SK-N-SH (cell line): Measurements from ENCODE around the gene ARSH. TPM values are rescaled to one million over a fixed set of nuclear protein-coding genes. Genes with fewer than 3 reads are reported as not detected.
A peak's percentile ranks its signal among the peaks of the same experiment; 100 is the strongest.

Experiments
- CTCF ChIA-PET: fragments of 300-600, 350-600 bp; formaldehyde crosslinking; extraction: SDS; loops from one replicate; lab custom pipeline; 2021; lab: Yijun Ruan, JAX
- POLR2A ChIA-PET: fragments of 350-600 bp; sonication (Branson Sonifier 250); formaldehyde crosslinking; extraction: SDS; loops from one replicate; lab custom pipeline; 2020; ENCODE audit warnings: antibody characterized with exemption, inconsistent platforms; lab: Yijun Ruan, JAX
- DNase-seq: peaks from one replicate; pipeline ENCODE4 v3.0.0; 2012
- H2AFZ ChIP-seq: fragments of 200-600 bp; sonication (generic); 2 replicates; pipeline ENCODE4 v1.8.1; 2016; ENCODE audit warnings: antibody characterized with exemption, mild to moderate bottlenecking, low read depth
- H3F3A ChIP-seq: fragments of 200-600 bp; sonication (generic); replicated peaks from 2 replicates; pipeline ENCODE3; 2016; ENCODE audit warnings: antibody characterized with exemption, mild to moderate bottlenecking; ENCODE audit not compliant: insufficient read depth
- H3K27ac ChIP-seq, 2 experiments: fragments of 200-500 bp in 1 of 2; fragments of 200-600 bp in 1 of 2; sonication (Bioruptor generic) in 1 of 2; sonication (generic), shearing (Covaris generic) in 1 of 2; 2 replicates each; pipeline versions ENCODE4 v1.5.1 to v1.6.1; 2014 to 2016; ENCODE audit warnings: low read depth in 2 of 2, inconsistent platforms in 1 of 2, low read length in 1 of 2, mild to moderate bottlenecking in 1 of 2, mixed read lengths in 1 of 2
- H3K27me3 ChIP-seq: fragments of 200-600 bp; sonication (generic), shearing (Covaris generic); 2 replicates; pipeline ENCODE4 v1.6.1; 2016; ENCODE audit warnings: mixed run types; ENCODE audit not compliant: insufficient read depth
- H3K36me3 ChIP-seq, 2 experiments: fragments of 200-500 bp in 1 of 2; fragments of 200-600 bp in 1 of 2; sonication (Bioruptor generic) in 1 of 2; sonication (generic) in 1 of 2; replicated peaks in 1 of 2; 2 replicates each; pipeline versions ENCODE3 to v1.5.1; 2014 to 2016; ENCODE audit warnings: low read length in 1 of 2, mild to moderate bottlenecking in 1 of 2; ENCODE audit not compliant: insufficient read depth in 2 of 2, control insufficient read depth in 1 of 2
- H3K4me1 ChIP-seq, 2 experiments: fragments of 200-500 bp in 1 of 2; fragments of 200-600 bp in 1 of 2; sonication (Bioruptor generic) in 1 of 2; sonication (generic), shearing (Covaris generic) in 1 of 2; 2 replicates each; pipeline versions ENCODE4 v1.5.1 to v1.6.1; 2014 to 2016; ENCODE audit warnings: low read depth in 1 of 2, low read length in 1 of 2, mixed run types in 1 of 2; ENCODE audit not compliant: insufficient read depth in 2 of 2, control insufficient read depth in 1 of 2
- H3K4me2 ChIP-seq: fragments of 200-600 bp; sonication (generic), shearing (Covaris generic); 2 replicates; pipeline ENCODE4 v1.6.1; 2017; ENCODE audit warnings: mixed run types
- H3K4me3 ChIP-seq, 2 experiments: fragments of 200-500 bp in 1 of 2; fragments of 200-600 bp in 1 of 2; sonication (Bioruptor generic) in 1 of 2; sonication (generic), shearing (Covaris generic) in 1 of 2; 2 replicates each; pipeline versions ENCODE4 v1.5.1 to v1.8.1; 2014 to 2016; ENCODE audit warnings: low read depth in 2 of 2, inconsistent platforms in 1 of 2, low read length in 1 of 2, mild to moderate bottlenecking in 1 of 2, mixed read lengths in 1 of 2, moderate library complexity in 1 of 2
- H3K79me2 ChIP-seq: fragments of 200-600 bp; sonication (generic); 2 replicates; pipeline ENCODE4 v1.8.1; 2017; ENCODE audit warnings: mild to moderate bottlenecking; ENCODE audit not compliant: insufficient read depth
- H3K9ac ChIP-seq: fragments of 200-600 bp; sonication (generic); 2 replicates; pipeline ENCODE4 v1.6.1; 2017; ENCODE audit warnings: mixed run types
- H3K9me2 ChIP-seq: fragments of 200-600 bp; sonication (generic); 2 replicates; pipeline ENCODE4 v1.6.1; 2017; ENCODE audit warnings: mixed run types
- H3K9me3 ChIP-seq: fragments of 200-600 bp; sonication (generic); 2 replicates; pipeline ENCODE4 v1.6.1; 2017; ENCODE audit warnings: mixed run types, mild to moderate bottlenecking, moderate library complexity
- H4K20me1 ChIP-seq: fragments of 200-600 bp; sonication (generic); 2 replicates; pipeline ENCODE4 v1.6.1; 2017; ENCODE audit warnings: mild to moderate bottlenecking, mixed run types; ENCODE audit not compliant: insufficient read depth
- CHD2 ChIP-seq: fragments of 150-350 bp; IDR thresholded peaks from 2 replicates; pipeline ENCODE4 v1.6.1; 2018; ENCODE audit warnings: low read length; ENCODE audit not compliant: partially characterized antibody
- ELF1 ChIP-seq: IDR thresholded peaks from 2 replicates; pipeline ENCODE4 v1.4.0; 2012
- FOSL2 ChIP-seq: IDR thresholded peaks from 2 replicates; pipeline ENCODE4 v1.4.0; 2012; ENCODE audit warnings: low read depth, mild to moderate bottlenecking, moderate library complexity, borderline replicate concordance
- GATA2 ChIP-seq: sonication (generic); formaldehyde crosslinking; IDR thresholded peaks from 2 replicates; pipeline ENCODE4 v1.5.0; 2020; ENCODE audit warnings: mild to moderate bottlenecking, missing genetic modification reagents
- JUND ChIP-seq: IDR thresholded peaks from 2 replicates; pipeline ENCODE4 v1.4.0; 2012
- MEF2A ChIP-seq: IDR thresholded peaks from 2 replicates; pipeline ENCODE4 v1.4.0; 2012; ENCODE audit warnings: low read depth, borderline replicate concordance
- NRF1 ChIP-seq: IDR thresholded peaks from 2 replicates; pipeline ENCODE4 v1.6.1; 2012; ENCODE audit warnings: low read depth, mild to moderate bottlenecking, low read length
- RCOR1 ChIP-seq: fragments of 150-350 bp; IDR thresholded peaks from 2 replicates; pipeline ENCODE4 v1.6.1; 2017; ENCODE audit warnings: antibody characterized with exemption, low read length
- TEAD4 ChIP-seq: IDR thresholded peaks from 2 replicates; pipeline ENCODE4 v1.4.0; 2012; ENCODE audit warnings: mild to moderate bottlenecking, borderline replicate concordance; ENCODE audit not compliant: insufficient read depth
- USF2 ChIP-seq: fragments of 150-350 bp; IDR thresholded peaks from 2 replicates; pipeline ENCODE4 v1.6.1; 2017; ENCODE audit warnings: antibody characterized with exemption, low read length, low read depth, borderline replicate concordance
- YY1 ChIP-seq: IDR thresholded peaks from 2 replicates; pipeline ENCODE4 v1.4.0; 2012; ENCODE audit warnings: low read depth, mild to moderate bottlenecking
- WGBS: methylation state at CpG from one replicate; pipeline ENCODE4 v1.1.6; 2017; ENCODE audit warnings: low lambda C conversion rate; 5-methylcytosine and 5-hydroxymethylcytosine counted together
- polyA plus RNA-seq, 3 experiments: library from polyadenylated mRNA; depleted of rRNA; stranded (reverse); fragments of >200 nt; gene quantifications; 2 replicates each; pipeline ENCODE4 v1.2.3, GENCODE V29; 2012
- TF ChIP-seq, protein P1 (sequence below): IDR thresholded peaks from 2 replicates; pipeline ENCODE4 v1.4.0; 2012; ENCODE audit warnings: low read depth
- TF ChIP-seq, protein P2 (sequence below): IDR thresholded peaks from 2 replicates; pipeline ENCODE4 v1.4.0; 2012; ENCODE audit warnings: low read depth, borderline replicate concordance
- TF ChIP-seq, protein P3 (sequence below): fragments of 150-350 bp; IDR thresholded peaks from 2 replicates; pipeline ENCODE4 v1.6.1; 2016; ENCODE audit warnings: mild to moderate bottlenecking, low read depth, low read length

ARSH gene
- polyA plus RNA-seq, 1 of the 3 experiments (the other 2 are of a cell fraction): not detected

DNA sequence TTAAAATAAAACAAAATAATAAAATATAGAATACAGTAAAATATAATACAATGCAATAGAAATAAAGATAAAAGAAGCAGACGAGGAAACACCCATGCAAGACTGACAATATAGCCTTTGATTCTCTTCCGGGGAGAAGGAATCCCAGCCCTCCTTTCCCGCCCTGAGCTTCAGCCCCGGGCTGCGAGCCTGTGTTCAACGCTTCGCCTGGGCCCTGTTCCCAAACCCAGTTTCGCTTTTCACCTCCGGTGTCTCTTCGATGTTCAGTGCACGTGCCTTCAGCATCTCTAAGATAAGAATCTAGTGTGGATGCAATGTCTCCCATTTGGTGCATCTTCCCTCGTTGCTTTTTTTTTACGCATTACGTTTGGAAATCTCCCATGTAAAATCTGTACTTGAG lies 38.8 kb upstream of the ARSH start:
- no peaks in the 10 kb centered on the region for H3K36me3 ChIP-seq
- no peaks in the 10 kb centered on the region for H3K9me3 ChIP-seq
- H3F3A ChIP-seq: peaks cover 3% of the 10 kb centered on the region
- no peak for DNase-seq
- 0 out of 4 replicates have a peak, but pooled peaks cover 0 to 3% of the 10 kb centered on the region in 2 experiments for H3K4me1 ChIP-seq
- H3K79me2 ChIP-seq: no peaks in the 10 kb centered on the region
- POLR2A ChIA-PET: no interaction called here
- peak overlapping the region; percentile 74 for H3K4me2 ChIP-seq
- TF ChIP-seq, protein P1, sequence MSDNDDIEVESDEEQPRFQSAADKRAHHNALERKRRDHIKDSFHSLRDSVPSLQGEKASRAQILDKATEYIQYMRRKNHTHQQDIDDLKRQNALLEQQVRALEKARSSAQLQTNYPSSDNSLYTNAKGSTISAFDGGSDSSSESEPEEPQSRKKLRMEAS: peak; percentile 10; the same call in 1 of the 2 replicates
- no peak for TF ChIP-seq CHD2
- WGBS: 59% methylated on average over 14 of the region's 14 CpGs
- H3K9ac ChIP-seq: no peak overlapping the region
- CTCF ChIA-PET: no interaction called here
- peak overlapping the region in 1 of 2 experiments; percentile 50; a peak in 2 of 4 replicates for H3K4me3 ChIP-seq
- H2AFZ ChIP-seq: peak overlapping the region; percentile 30
- H3K9me2 ChIP-seq: no peaks in the 10 kb centered on the region
- no peaks in the 10 kb centered on the region for H3K27me3 ChIP-seq
- H4K20me1 ChIP-seq: no peaks in the 10 kb centered on the region
- H3K27ac ChIP-seq: no peak overlapping the region

GRCh38 chrX:2967998-2968909 lies 38.1 kb upstream of the ARSH start:
- CTCF ChIA-PET: no interaction called here
- POLR2A ChIA-PET: no interaction called here
- H2AFZ ChIP-seq: peak overlapping the region; percentile 30
- H3K4me2 ChIP-seq: peak overlapping the region; percentile 74
- peak overlapping the region; percentile 7 to 50; a peak in 3 of 4 replicates for H3K4me3 ChIP-seq
- no peaks in the 10 kb centered on the region for H3K36me3 ChIP-seq
- no peak for TF ChIP-seq USF2
- no peak for TF ChIP-seq TEAD4
- peak; percentile 24; the same call in 1 of the 2 replicates for TF ChIP-seq NRF1
- DNase-seq: no peak
- H3K79me2 ChIP-seq: no peaks in the 10 kb centered on the region
- H3K9me3 ChIP-seq: no peaks in the 10 kb centered on the region
- 0 out of 4 replicates have a peak, but pooled peaks cover 0 to 3% of the 10 kb centered on the region in 2 experiments for H3K4me1 ChIP-seq
- no peak overlapping the region for H3K27ac ChIP-seq
- no peaks in the 10 kb centered on the region for H4K20me1 ChIP-seq
- H3K9ac ChIP-seq: no peak overlapping the region
- 37% methylated on average over 26 of the region's 27 CpGs for WGBS
- H3K27me3 ChIP-seq: no peaks in the 10 kb centered on the region
- H3F3A ChIP-seq: peaks cover 3% of the 10 kb centered on the region
- H3K9me2 ChIP-seq: no peaks in the 10 kb centered on the region

GRCh38 chrX:2969021-2969420 lies 37.3 kb upstream of the ARSH start:
- Histone ChIP-seq H2AFZ (no peak overlapping the region), H3K9me3 (no peaks in the 10 kb centered on the region), H4K20me1 (no peaks in the 10 kb centered on the region), H3K27ac (no peak overlapping the region), H3K36me3 (no peaks in the 10 kb centered on the region), H3F3A (peaks cover under 1% of the 10 kb centered on the region), H3K27me3 (no peaks in the 10 kb centered on the region), H3K4me2 (no peak overlapping the region), H3K9me2 (no peaks in the 10 kb centered on the region), H3K4me3 (no peak overlapping the region), H3K9ac (no peak overlapping the region), H3K79me2 (no peaks in the 10 kb centered on the region), H3K4me1 (0 out of 4 replicates have a peak, but pooled peaks cover 0 to 3% of the 10 kb centered on the region in 2 experiments)
- DNase-seq: no peak
- CTCF ChIA-PET: no interaction called here
- WGBS: 46% methylated on average over 6 of the region's 6 CpGs
- POLR2A ChIA-PET: no interaction called here
- TF ChIP-seq YY1 (no peak), FOSL2 (no peak), ELF1 (no peak), GATA2 (CRISPR knock-in tag) (no peak), JUND (no peak), RCOR1 (no peak), MEF2A (no peak)
- TF ChIP-seq, protein P2, sequence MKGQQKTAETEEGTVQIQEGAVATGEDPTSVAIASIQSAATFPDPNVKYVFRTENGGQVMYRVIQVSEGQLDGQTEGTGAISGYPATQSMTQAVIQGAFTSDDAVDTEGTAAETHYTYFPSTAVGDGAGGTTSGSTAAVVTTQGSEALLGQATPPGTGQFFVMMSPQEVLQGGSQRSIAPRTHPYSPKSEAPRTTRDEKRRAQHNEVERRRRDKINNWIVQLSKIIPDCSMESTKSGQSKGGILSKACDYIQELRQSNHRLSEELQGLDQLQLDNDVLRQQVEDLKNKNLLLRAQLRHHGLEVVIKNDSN: no peak
- TF ChIP-seq, protein P3, sequence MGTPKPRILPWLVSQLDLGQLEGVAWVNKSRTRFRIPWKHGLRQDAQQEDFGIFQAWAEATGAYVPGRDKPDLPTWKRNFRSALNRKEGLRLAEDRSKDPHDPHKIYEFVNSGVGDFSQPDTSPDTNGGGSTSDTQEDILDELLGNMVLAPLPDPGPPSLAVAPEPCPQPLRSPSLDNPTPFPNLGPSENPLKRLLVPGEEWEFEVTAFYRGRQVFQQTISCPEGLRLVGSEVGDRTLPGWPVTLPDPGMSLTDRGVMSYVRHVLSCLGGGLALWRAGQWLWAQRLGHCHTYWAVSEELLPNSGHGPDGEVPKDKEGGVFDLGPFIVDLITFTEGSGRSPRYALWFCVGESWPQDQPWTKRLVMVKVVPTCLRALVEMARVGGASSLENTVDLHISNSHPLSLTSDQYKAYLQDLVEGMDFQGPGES: no peak
